HepG2 (cell line): Measurements from ENCODE around the gene MLN. TPM values are rescaled to one million over a fixed set of nuclear protein-coding genes. Genes with fewer than 3 reads are reported as not detected.
A peak's percentile ranks its signal among the peaks of the same experiment; 100 is the strongest.

Experiments used
- ATAC-seq: fragments of 200-7000 bp; cut with Tn5 transposase; 3 replicates; pipeline ENCODE4 v1.9.1; 2020; ENCODE audit warnings: mild to moderate bottlenecking, moderate library complexity
- BruUV-seq: library from RNA; stranded (reverse); fragments of 400-500 nt; replicated peaks from 2 replicates; lab custom pipeline; 2021; lab: Mats Ljungman, UMichigan
- CTCF ChIA-PET: fragments of 300-600 bp; formaldehyde crosslinking; extraction: SDS; loops from one replicate; lab custom pipeline; 2021; ENCODE audit warnings: low total read pairs, inconsistent platforms, low intra/inter-chr PET ratio; lab: Yijun Ruan, JAX
- POLR2A ChIA-PET: fragments of 350-600 bp; sonication (Branson Sonifier 250); formaldehyde crosslinking; loops from one replicate; lab custom pipeline; 2020; ENCODE audit warnings: antibody characterized with exemption, inconsistent platforms; lab: Yijun Ruan, JAX
- DNase-seq: peaks from one replicate; pipeline ENCODE4 v3.0.0-alpha.2; 2015; ENCODE audit warnings: low spot score
- FAIRE-seq: peaks from 3 replicates; lab custom pipeline; 2011; peaks lifted over from hg19 to GRCh38; lab: Jason Lieb, UNC
- H2AFZ ChIP-seq: one replicate; pipeline ENCODE4 v1.6.1; 2011; ENCODE audit warnings: low read length, inconsistent platforms
- H3K27ac ChIP-seq: fragments of 300-600 bp; 3 replicates; pipeline ENCODE4 v1.8.0; 2011; ENCODE audit warnings: mixed run types, mild to moderate bottlenecking, mixed read lengths, low read length, inconsistent platforms; ENCODE audit not compliant: insufficient read depth; ENCODE audit errors: extremely low read length
- H3K27me3 ChIP-seq, 2 experiments: fragments of 200-600 bp in 1 of 2; 2 replicates in 1 of 2; 3 replicates in 1 of 2; pipeline versions ENCODE4 v1.6.0 to v1.8.0; 2011; ENCODE audit warnings: low read length in 2 of 2, mild to moderate bottlenecking in 2 of 2, moderate library complexity in 2 of 2, inconsistent platforms in 1 of 2; ENCODE audit not compliant: insufficient read depth in 2 of 2, control insufficient read depth in 1 of 2
- H3K36me3 ChIP-seq, 2 experiments: fragments of 200-600 bp in 1 of 2; replicated peaks in 1 of 2; 2 replicates in 1 of 2; 3 replicates in 1 of 2; pipeline versions ENCODE4 v1.5.1 to v1.8.0; 2011; ENCODE audit warnings: low read length in 2 of 2, inconsistent platforms in 1 of 2; ENCODE audit not compliant: insufficient read depth in 2 of 2, control insufficient read depth in 1 of 2
- H3K4me1 ChIP-seq: 2 replicates; pipeline ENCODE4 v1.5.1; 2012; ENCODE audit warnings: low read length, inconsistent platforms; ENCODE audit not compliant: insufficient read depth
- H3K4me2 ChIP-seq: 2 replicates; pipeline ENCODE4 v1.6.0; 2011; ENCODE audit warnings: low read depth, low read length, inconsistent platforms
- H3K4me3 ChIP-seq, 3 experiments: fragments of 200-600 bp in 1 of 3; sonication (generic), shearing (Covaris generic) in 1 of 3; replicated peaks in 1 of 3; 2 replicates each; pipeline ENCODE4 v1.5.1; 2011 to 2016; ENCODE audit warnings: low read length in 3 of 3, inconsistent platforms in 2 of 3, low read depth in 2 of 3, mild to moderate bottlenecking in 2 of 3, control low read depth in 1 of 3, mixed read lengths in 1 of 3; ENCODE audit not compliant: insufficient read depth in 1 of 3
- H3K79me2 ChIP-seq: one replicate; pipeline ENCODE4 v1.6.1; 2011; ENCODE audit warnings: low read length, inconsistent platforms; ENCODE audit not compliant: insufficient read depth
- H3K9ac ChIP-seq: 2 replicates; pipeline ENCODE4 v1.6.0; 2011; ENCODE audit warnings: mild to moderate bottlenecking, low read depth, low read length, inconsistent platforms; ENCODE audit not compliant: insufficient read depth
- H3K9me3 ChIP-seq: 2 replicates; pipeline ENCODE4 v1.5.1; 2012; ENCODE audit warnings: mild to moderate bottlenecking, low read length
- H4K20me1 ChIP-seq: 2 replicates; pipeline ENCODE4 v1.6.0; 2011; ENCODE audit warnings: inconsistent platforms, mild to moderate bottlenecking, low read length, moderate library complexity; ENCODE audit not compliant: insufficient read depth
- ATF4 ChIP-seq, 2 experiments: fragments of 450-650 bp in 1 of 2; sonication (generic) in 1 of 2; formaldehyde crosslinking; IDR thresholded peaks; 2 replicates each; pipeline versions ENCODE4 v1.5.0 to v1.8.0; 2020 to 2022; ENCODE audit warnings: mild to moderate bottlenecking in 1 of 2, missing genetic modification reagents in 1 of 2
- ATF5 ChIP-seq: sonication (generic); formaldehyde crosslinking; IDR thresholded peaks from 2 replicates; pipeline ENCODE4 v1.4.0; 2020; ENCODE audit warnings: mild to moderate bottlenecking, low read depth, missing genetic modification reagents
- BCL6 ChIP-seq: IDR thresholded peaks from 2 replicates; pipeline ENCODE4 v1.6.1; 2016; ENCODE audit warnings: missing genetic modification reagents, missing compliant biosample characterization
- CAMTA2 ChIP-seq: sonication (generic); formaldehyde crosslinking; IDR thresholded peaks from 2 replicates; pipeline ENCODE4 v1.4.0; 2020; ENCODE audit warnings: mild to moderate bottlenecking, missing genetic modification reagents, borderline replicate concordance
- FOXA1 ChIP-seq, 2 experiments: fragments of 450-650 bp in 1 of 2; sonication (generic) in 1 of 2; formaldehyde crosslinking in 1 of 2; IDR thresholded peaks; 2 replicates each; pipeline versions ENCODE4 v1.4.0 to v1.6.1; 2016 to 2020; ENCODE audit warnings: missing genetic modification reagents in 1 of 2
- KLF6 ChIP-seq: IDR thresholded peaks from 2 replicates; pipeline ENCODE4 v1.8.0; 2016; ENCODE audit warnings: missing biosample characterization, missing genetic modification reagents
- MTA3 ChIP-seq: sonication (generic); formaldehyde crosslinking; IDR thresholded peaks from 2 replicates; pipeline ENCODE4 v1.4.0; 2020; ENCODE audit warnings: missing genetic modification reagents
- THAP8 ChIP-seq: sonication (generic); formaldehyde crosslinking; IDR thresholded peaks from 2 replicates; pipeline ENCODE4 v1.5.1; 2020; ENCODE audit warnings: missing genetic modification reagents, mild to moderate bottlenecking, borderline replicate concordance
- ZFX ChIP-seq: sonication (generic); formaldehyde crosslinking; IDR thresholded peaks from 2 replicates; pipeline ENCODE4 v1.4.0; 2020; ENCODE audit warnings: mild to moderate bottlenecking, low read depth, missing genetic modification reagents, moderate library complexity
- ZMAT3 ChIP-seq: sonication (generic); formaldehyde crosslinking; conservative IDR thresholded peaks from 2 replicates; pipeline ENCODE4 v1.7.0; 2021; ENCODE audit warnings: missing genetic modification reagents
- ZNF589 ChIP-seq: sonication (generic); formaldehyde crosslinking; conservative IDR thresholded peaks from 2 replicates; pipeline ENCODE4 v1.8.0; 2022; ENCODE audit warnings: mild to moderate bottlenecking, moderate library complexity, missing genetic modification reagents
- ZXDC ChIP-seq: sonication (generic); formaldehyde crosslinking; IDR thresholded peaks from 2 replicates; pipeline ENCODE4 v1.5.0; 2020; ENCODE audit warnings: mild to moderate bottlenecking, missing genetic modification reagents
- WGBS: methylation state at CpG from one replicate; pipeline ENCODE4 v1.1.6; 2017; ENCODE audit warnings: low lambda C conversion rate; 5-methylcytosine and 5-hydroxymethylcytosine counted together
- in situ Hi-C: cut with HindIII; loops from 2 replicates; pipeline ENCODE4 v1.10.0; 2017; ENCODE audit warnings: low pct_unique_long_range_greater_than_20kb; ENCODE audit not compliant: extremely low pct_ligation_motif_present
- intact Hi-C: fragments of 100-400 bp; cut with micrococcal nuclease; formaldehyde crosslinking; loops from one replicate; pipeline ENCODE4 v1.10.0; 2022; ENCODE audit not compliant: unreplicated experiment
- polyA plus RNA-seq, 8 experiments: library from polyadenylated mRNA; depleted of rRNA in 3 of 8; stranded (reverse) in 7 of 8; unstranded in 1 of 8; fragments of >200 nt; fragmentation: Illumina TruSeq in 4 of 8; extraction: Trizol in 4 of 8; gene quantifications; 2 replicates each; pipeline versions ENCODE4 v1.2.1 to v1.2.3, GENCODE V29; 2011 to 2016; ENCODE audit warnings: low read depth in 4 of 8, missing spikeins in 1 of 8, mixed read lengths in 1 of 8; ENCODE audit not compliant: insufficient read depth in 1 of 8
- total RNA-seq, 5 experiments: library from RNA; depleted of rRNA; stranded (reverse); fragments of >200 nt; fragmentation: Illumina TruSeq; extraction: Trizol; gene quantifications; 2 replicates each; pipeline ENCODE4 v1.2.3, GENCODE V29; 2016; ENCODE audit warnings: low read depth in 1 of 5
- TF ChIP-seq, protein P1 (sequence below): IDR thresholded peaks from 2 replicates; pipeline ENCODE4 v1.6.1; 2016
- TF ChIP-seq, protein P2 (sequence below): sonication (generic); formaldehyde crosslinking; IDR thresholded peaks from 2 replicates; pipeline ENCODE4 v1.8.0; 2022; ENCODE audit warnings: missing genetic modification reagents, low read depth, mild to moderate bottlenecking, borderline replicate concordance

MLN gene
- total and polyA plus RNA-seq, 2 of the 13 experiments (the other 11 are each of a cell fraction or from before 2014, with no cell fraction given): not detected

DNA sequence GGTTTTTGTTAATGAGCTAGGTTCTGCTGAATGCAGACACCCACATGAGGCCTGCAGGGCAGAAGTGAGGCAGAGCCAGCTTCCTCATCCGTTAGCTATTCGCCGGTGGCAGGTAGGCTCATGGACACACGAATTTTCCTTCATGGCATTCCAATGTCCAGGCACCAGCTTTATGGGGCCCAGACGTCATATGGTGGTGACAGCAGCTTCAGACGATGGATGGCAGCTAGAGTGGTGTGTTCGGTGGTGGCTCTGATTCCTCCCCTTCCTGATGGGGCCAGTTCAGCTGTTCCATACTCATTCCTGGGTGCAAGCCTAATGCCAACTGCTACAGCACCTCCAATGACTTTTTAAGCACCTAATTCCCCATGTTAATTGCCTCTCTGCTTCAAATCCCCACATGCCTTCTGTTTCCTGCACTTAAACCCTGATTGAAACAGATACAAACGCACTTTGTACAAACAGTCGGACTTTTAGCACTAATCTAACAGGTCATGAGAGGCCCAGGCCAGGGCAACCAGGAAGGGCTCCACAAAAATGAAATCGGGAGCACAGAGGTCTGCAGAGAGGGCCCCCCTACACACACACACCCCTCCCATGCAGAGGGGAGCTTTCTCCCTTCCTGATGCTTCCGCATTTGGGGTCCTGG lies 35.7 kb upstream of the MLN start (continued):
- TF ChIP-seq ATF4 (CRISPR knock-in tag; IDR thresholded peaks at IDR 0.05) (peak in 1 of 2 experiments; percentile 34; a peak in 1 of 4 replicates), MTA3 (CRISPR knock-in tag) (no peak), BCL6 (CRISPR knock-in tag) (no peak), ZNF589 (CRISPR knock-in tag) (peak; percentile 80; the same call in 1 of the 2 replicates)
- TF ChIP-seq, protein P1, sequence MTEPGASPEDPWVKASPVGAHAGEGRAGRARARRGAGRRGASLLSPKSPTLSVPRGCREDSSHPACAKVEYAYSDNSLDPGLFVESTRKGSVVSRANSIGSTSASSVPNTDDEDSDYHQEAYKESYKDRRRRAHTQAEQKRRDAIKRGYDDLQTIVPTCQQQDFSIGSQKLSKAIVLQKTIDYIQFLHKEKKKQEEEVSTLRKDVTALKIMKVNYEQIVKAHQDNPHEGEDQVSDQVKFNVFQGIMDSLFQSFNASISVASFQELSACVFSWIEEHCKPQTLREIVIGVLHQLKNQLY: 0 out of 2 replicates have a peak, but pooled peaks have one; percentile 0
- TF ChIP-seq, protein P2, sequence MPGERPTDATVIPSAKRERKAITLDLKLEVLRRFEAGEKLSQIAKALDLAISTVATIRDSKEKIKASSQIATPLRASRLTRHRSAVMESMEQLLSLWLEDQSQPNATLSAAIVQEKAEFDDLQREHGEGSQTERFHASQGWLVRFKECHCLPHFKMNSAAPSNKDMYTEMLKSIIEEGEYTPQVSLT: 0 out of 2 replicates have a peak, but pooled peaks have one; percentile 83

- FAIRE-seq (peak; percentile 8), ATAC-seq (no peak), DNase-seq (no peak)
- H3K4me1 ChIP-seq: peaks cover 50% of the 10 kb centered on the region
- ChIA-PET POLR2A (interaction anchor here (1.3 to 2.6 kb wide), 4 partner anchors 8 to 51 kb away, joined by 4 to 8 read pairs (median 6); no protein-coding TSS in a partner anchor), CTCF (no interaction called here)
- no peak overlapping the region for H3K4me3 ChIP-seq
- H3K79me2 ChIP-seq: no peaks in the 10 kb centered on the region
- no peaks in the 10 kb centered on the region for H3K36me3 ChIP-seq
- no peak overlapping the region for H3K27ac ChIP-seq
- in situ Hi-C loops (no loop called here), intact Hi-C loops (no loop called here)
- no peak overlapping the region for H2AFZ ChIP-seq
- peaks cover 0 to 17% of the 10 kb centered on the region in 2 experiments; a peak in 3 of 5 replicates for H3K27me3 ChIP-seq
- peak overlapping the region; percentile 84; the same call in 1 of the 2 replicates for H3K4me2 ChIP-seq
- BruUV-seq: no TSS peak
- H3K9ac ChIP-seq: no peak overlapping the region
- 85% methylated on average over 10 of the region's 10 CpGs for WGBS
- no peaks in the 10 kb centered on the region for H4K20me1 ChIP-seq
- H3K9me3 ChIP-seq: peaks cover 6% of the 10 kb centered on the region; the same call in 1 of the 2 replicates
- no peak for TF ChIP-seq ZFX (CRISPR knock-in tag)
- no peak for TF ChIP-seq THAP8 (CRISPR knock-in tag)
- TF ChIP-seq ATF5: no peak
- TF ChIP-seq FOXA1 (IDR thresholded peaks at IDR 0.05): no peak
- TF ChIP-seq FOXA1 (CRISPR knock-in tag; IDR thresholded peaks at IDR 0.05): peak; percentile 44; the same call in 1 of the 2 replicates
- TF ChIP-seq CAMTA2: 0 out of 2 replicates have a peak, but pooled peaks have one; percentile 40
- TF ChIP-seq ZMAT3: no peak
- no peak for TF ChIP-seq KLF6
- 0 out of 2 replicates have a peak, but pooled peaks have one; percentile 35 for TF ChIP-seq ZXDC (CRISPR knock-in tag)
Measured at GRCh38 chr6:33838983-33839382, 35.2 kb upstream of the MLN start.
